HepG2 (cell line): ENCODE results near the gene CABLES2. TPM values are rescaled to one million over a fixed set of nuclear protein-coding genes. Genes with fewer than 3 reads are reported as not detected.

Experiments
- NR2C2 ChIP-seq: sonication (generic); formaldehyde crosslinking; IDR thresholded peaks from 2 replicates; pipeline ENCODE4 v1.4.0; 2020; ENCODE audit warnings: missing genetic modification reagents, mild to moderate bottlenecking, moderate library complexity, borderline replicate concordance
- RBM39 ChIP-seq: fragments of 200-400 bp; formaldehyde crosslinking; IDR thresholded peaks from one replicate; pipeline ENCODE4 v1.6.1; 2018; ENCODE audit warnings: antibody characterized with exemption, mild to moderate bottlenecking, low read depth, low read length; ENCODE audit not compliant: poor library complexity, severe bottlenecking
- RORA ChIP-seq: sonication (generic); formaldehyde crosslinking; IDR thresholded peaks from 2 replicates; pipeline ENCODE4 v1.5.0; 2020; ENCODE audit warnings: mild to moderate bottlenecking, missing genetic modification reagents, moderate library complexity
- STAT5B ChIP-seq: sonication (generic); formaldehyde crosslinking; IDR thresholded peaks from 2 replicates; pipeline ENCODE4 v1.4.0; 2020; ENCODE audit warnings: missing genetic modification reagents
- TEAD3 ChIP-seq: optimal IDR thresholded peaks from 2 replicates; pipeline ENCODE3; 2016; ENCODE audit warnings: borderline replicate concordance
- YEATS2 ChIP-seq: sonication (generic); formaldehyde crosslinking; IDR thresholded peaks from 2 replicates; pipeline ENCODE4 v1.4.0; 2020; ENCODE audit warnings: missing genetic modification reagents, borderline replicate concordance
- YY1 ChIP-seq: IDR thresholded peaks from 2 replicates; pipeline ENCODE4 v1.6.1; 2011; ENCODE audit warnings: low read length, low read depth, moderate library complexity, mild to moderate bottlenecking; ENCODE audit not compliant: insufficient read depth, insufficient replicate concordance
- ZIK1 ChIP-seq: sonication (generic); formaldehyde crosslinking; IDR thresholded peaks from 2 replicates; pipeline ENCODE4 v1.5.0; 2020; ENCODE audit warnings: mild to moderate bottlenecking, low read depth, missing genetic modification reagents, borderline replicate concordance
- ZMYM4 ChIP-seq: sonication (generic); formaldehyde crosslinking; IDR thresholded peaks from 2 replicates; pipeline ENCODE4 v1.8.1; 2023; ENCODE audit warnings: mild to moderate bottlenecking, missing genetic modification reagents
- ZNF124 ChIP-seq: sonication (generic); formaldehyde crosslinking; IDR thresholded peaks from 2 replicates; pipeline ENCODE4 v1.4.0; 2020; ENCODE audit warnings: missing genetic modification reagents
- ZNF44 ChIP-seq: sonication (generic); formaldehyde crosslinking; IDR thresholded peaks from 2 replicates; pipeline ENCODE4 v1.5.1; 2020; ENCODE audit warnings: mild to moderate bottlenecking, missing genetic modification reagents
- ZNF530 ChIP-seq: sonication (generic); formaldehyde crosslinking; IDR thresholded peaks from 2 replicates; pipeline ENCODE4 v1.5.0; 2020; ENCODE audit warnings: low read depth, mild to moderate bottlenecking, missing genetic modification reagents
- ZNF605 ChIP-seq: sonication (generic); formaldehyde crosslinking; IDR thresholded peaks from 2 replicates; pipeline ENCODE4 v1.8.0; 2022; ENCODE audit warnings: mild to moderate bottlenecking, missing genetic modification reagents
- ZNF629 ChIP-seq: sonication (generic); formaldehyde crosslinking; conservative IDR thresholded peaks from 2 replicates; pipeline ENCODE4 v1.5.0; 2020; ENCODE audit warnings: missing genetic modification reagents
- polyA plus RNA-seq, 8 experiments: library from polyadenylated mRNA; depleted of rRNA in 3 of 8; stranded (reverse) in 7 of 8; unstranded in 1 of 8; fragments of >200 nt; fragmentation: Illumina TruSeq in 4 of 8; extraction: Trizol in 4 of 8; gene quantifications; 2 replicates each; pipeline versions ENCODE4 v1.2.1 to v1.2.3, GENCODE V29; 2011 to 2016; ENCODE audit warnings: low read depth in 4 of 8, missing spikeins in 1 of 8, mixed read lengths in 1 of 8; ENCODE audit not compliant: insufficient read depth in 1 of 8
- total RNA-seq, 5 experiments: library from RNA; depleted of rRNA; stranded (reverse); fragments of >200 nt; fragmentation: Illumina TruSeq; extraction: Trizol; gene quantifications; 2 replicates each; pipeline ENCODE4 v1.2.3, GENCODE V29; 2016; ENCODE audit warnings: low read depth in 1 of 5
- TF ChIP-seq, protein P1 (sequence below): sonication (generic); formaldehyde crosslinking; IDR thresholded peaks from 2 replicates; pipeline ENCODE4 v1.5.0; 2020; ENCODE audit warnings: mild to moderate bottlenecking, missing genetic modification reagents, borderline replicate concordance
- TF ChIP-seq, protein P2 (sequence below): sonication (generic); formaldehyde crosslinking; IDR thresholded peaks from 2 replicates; pipeline ENCODE4 v1.5.0; 2020; ENCODE audit warnings: mild to moderate bottlenecking, missing genetic modification reagents

Gene CABLES2
- total and polyA plus RNA-seq, 2 of the 13 experiments (the other 11 are each of a cell fraction or from before 2014, with no cell fraction given), result 5.2 to 9.7 TPM

DNA sequence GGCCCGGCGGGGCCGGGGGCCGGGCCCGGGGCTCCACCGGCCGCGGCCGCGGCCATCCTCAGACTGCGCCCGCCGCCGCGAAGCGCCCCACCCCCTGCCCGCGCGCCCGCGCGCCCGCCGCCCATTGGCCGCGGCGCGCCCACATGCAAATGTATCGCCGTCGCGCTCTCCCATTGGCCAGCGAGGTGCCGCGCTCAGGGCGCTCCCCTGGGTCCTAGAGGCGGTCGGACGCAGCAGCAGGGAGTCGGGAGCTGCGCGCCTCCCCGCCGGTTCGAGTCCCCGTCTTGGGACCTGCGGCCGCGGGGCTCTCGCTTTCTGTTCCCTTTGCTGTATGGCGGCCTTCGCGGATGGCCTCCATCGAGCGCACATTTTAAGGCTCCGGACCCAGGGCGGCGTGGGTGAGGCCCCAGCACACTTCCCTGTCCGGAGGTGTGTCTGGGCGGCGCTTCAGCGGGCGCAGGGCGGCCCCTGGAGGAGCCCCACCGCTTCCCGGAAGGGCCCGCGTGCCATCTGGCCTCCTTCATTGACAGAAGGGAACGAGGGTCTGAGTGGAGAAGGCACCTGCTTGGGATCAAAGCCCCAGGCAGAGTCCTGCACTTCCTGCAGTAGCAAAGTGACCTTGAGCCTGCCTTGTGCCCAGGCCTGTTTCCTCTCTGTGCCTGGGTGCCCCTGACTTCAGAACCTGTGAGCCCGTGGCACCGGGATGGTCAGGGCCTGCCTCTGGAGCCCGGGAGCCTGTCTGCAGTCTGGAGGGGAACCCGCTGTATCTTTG, at the start of gene CABLES2 (continued):
- TF ChIP-seq YEATS2 (CRISPR knock-in tag) (peak; percentile 77; the same call in 1 of the 2 replicates), ZMYM4 (peak; percentile 97), ZNF605 (CRISPR knock-in tag) (peak; percentile 87), YY1 (peak; percentile 75), ZIK1 (peak; percentile 84), ZNF629 (CRISPR knock-in tag) (peak; percentile 69), NR2C2 (CRISPR knock-in tag) (peak; percentile 58), STAT5B (peak; percentile 27; the same call in 1 of the 2 replicates), RORA (CRISPR knock-in tag) (no peak), ZNF44 (no peak; the same call in 1 of the 2 replicates), ZNF530 (no peak), RBM39 (peak; percentile 66), TEAD3 (peak; percentile 57), ZNF124 (CRISPR knock-in tag) (peak; percentile 80; the same call in 1 of the 2 replicates)
- TF ChIP-seq, protein P1, sequence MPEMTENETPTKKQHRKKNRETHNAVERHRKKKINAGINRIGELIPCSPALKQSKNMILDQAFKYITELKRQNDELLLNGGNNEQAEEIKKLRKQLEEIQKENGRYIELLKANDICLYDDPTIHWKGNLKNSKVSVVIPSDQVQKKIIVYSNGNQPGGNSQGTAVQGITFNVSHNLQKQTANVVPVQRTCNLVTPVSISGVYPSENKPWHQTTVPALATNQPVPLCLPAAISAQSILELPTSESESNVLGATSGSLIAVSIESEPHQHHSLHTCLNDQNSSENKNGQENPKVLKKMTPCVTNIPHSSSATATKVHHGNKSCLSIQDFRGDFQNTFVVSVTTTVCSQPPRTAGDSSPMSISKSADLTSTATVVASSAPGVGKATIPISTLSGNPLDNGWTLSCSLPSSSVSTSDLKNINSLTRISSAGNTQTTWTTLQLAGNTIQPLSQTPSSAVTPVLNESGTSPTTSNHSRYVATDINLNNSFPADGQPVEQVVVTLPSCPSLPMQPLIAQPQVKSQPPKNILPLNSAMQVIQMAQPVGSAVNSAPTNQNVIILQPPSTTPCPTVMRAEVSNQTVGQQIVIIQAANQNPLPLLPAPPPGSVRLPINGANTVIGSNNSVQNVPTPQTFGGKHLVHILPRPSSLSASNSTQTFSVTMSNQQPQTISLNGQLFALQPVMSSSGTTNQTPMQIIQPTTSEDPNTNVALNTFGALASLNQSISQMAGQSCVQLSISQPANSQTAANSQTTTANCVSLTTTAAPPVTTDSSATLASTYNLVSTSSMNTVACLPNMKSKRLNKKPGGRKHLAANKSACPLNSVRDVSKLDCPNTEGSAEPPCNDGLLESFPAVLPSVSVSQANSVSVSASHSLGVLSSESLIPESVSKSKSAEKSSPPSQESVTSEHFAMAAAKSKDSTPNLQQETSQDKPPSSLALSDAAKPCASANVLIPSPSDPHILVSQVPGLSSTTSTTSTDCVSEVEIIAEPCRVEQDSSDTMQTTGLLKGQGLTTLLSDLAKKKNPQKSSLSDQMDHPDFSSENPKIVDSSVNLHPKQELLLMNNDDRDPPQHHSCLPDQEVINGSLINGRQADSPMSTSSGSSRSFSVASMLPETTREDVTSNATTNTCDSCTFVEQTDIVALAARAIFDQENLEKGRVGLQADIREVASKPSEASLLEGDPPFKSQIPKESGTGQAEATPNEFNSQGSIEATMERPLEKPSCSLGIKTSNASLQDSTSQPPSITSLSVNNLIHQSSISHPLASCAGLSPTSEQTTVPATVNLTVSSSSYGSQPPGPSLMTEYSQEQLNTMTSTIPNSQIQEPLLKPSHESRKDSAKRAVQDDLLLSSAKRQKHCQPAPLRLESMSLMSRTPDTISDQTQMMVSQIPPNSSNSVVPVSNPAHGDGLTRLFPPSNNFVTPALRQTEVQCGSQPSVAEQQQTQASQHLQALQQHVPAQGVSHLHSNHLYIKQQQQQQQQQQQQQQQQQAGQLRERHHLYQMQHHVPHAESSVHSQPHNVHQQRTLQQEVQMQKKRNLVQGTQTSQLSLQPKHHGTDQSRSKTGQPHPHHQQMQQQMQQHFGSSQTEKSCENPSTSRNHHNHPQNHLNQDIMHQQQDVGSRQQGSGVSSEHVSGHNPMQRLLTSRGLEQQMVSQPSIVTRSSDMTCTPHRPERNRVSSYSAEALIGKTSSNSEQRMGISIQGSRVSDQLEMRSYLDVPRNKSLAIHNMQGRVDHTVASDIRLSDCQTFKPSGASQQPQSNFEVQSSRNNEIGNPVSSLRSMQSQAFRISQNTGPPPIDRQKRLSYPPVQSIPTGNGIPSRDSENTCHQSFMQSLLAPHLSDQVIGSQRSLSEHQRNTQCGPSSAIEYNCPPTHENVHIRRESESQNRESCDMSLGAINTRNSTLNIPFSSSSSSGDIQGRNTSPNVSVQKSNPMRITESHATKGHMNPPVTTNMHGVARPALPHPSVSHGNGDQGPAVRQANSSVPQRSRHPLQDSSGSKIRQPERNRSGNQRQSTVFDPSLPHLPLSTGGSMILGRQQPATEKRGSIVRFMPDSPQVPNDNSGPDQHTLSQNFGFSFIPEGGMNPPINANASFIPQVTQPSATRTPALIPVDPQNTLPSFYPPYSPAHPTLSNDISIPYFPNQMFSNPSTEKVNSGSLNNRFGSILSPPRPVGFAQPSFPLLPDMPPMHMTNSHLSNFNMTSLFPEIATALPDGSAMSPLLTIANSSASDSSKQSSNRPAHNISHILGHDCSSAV, result no peak
- TF ChIP-seq, protein P2, sequence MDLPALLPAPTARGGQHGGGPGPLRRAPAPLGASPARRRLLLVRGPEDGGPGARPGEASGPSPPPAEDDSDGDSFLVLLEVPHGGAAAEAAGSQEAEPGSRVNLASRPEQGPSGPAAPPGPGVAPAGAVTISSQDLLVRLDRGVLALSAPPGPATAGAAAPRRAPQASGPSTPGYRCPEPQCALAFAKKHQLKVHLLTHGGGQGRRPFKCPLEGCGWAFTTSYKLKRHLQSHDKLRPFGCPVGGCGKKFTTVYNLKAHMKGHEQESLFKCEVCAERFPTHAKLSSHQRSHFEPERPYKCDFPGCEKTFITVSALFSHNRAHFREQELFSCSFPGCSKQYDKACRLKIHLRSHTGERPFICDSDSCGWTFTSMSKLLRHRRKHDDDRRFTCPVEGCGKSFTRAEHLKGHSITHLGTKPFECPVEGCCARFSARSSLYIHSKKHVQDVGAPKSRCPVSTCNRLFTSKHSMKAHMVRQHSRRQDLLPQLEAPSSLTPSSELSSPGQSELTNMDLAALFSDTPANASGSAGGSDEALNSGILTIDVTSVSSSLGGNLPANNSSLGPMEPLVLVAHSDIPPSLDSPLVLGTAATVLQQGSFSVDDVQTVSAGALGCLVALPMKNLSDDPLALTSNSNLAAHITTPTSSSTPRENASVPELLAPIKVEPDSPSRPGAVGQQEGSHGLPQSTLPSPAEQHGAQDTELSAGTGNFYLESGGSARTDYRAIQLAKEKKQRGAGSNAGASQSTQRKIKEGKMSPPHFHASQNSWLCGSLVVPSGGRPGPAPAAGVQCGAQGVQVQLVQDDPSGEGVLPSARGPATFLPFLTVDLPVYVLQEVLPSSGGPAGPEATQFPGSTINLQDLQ (CRISPR knock-in tag), result peak; percentile 77; the same call in 1 of the 2 replicates
